ENCODE data around the gene WNT4.
A peak's percentile ranks its signal among the peaks of the same experiment; 100 is the strongest.

The WNT4 gene

DNA sequence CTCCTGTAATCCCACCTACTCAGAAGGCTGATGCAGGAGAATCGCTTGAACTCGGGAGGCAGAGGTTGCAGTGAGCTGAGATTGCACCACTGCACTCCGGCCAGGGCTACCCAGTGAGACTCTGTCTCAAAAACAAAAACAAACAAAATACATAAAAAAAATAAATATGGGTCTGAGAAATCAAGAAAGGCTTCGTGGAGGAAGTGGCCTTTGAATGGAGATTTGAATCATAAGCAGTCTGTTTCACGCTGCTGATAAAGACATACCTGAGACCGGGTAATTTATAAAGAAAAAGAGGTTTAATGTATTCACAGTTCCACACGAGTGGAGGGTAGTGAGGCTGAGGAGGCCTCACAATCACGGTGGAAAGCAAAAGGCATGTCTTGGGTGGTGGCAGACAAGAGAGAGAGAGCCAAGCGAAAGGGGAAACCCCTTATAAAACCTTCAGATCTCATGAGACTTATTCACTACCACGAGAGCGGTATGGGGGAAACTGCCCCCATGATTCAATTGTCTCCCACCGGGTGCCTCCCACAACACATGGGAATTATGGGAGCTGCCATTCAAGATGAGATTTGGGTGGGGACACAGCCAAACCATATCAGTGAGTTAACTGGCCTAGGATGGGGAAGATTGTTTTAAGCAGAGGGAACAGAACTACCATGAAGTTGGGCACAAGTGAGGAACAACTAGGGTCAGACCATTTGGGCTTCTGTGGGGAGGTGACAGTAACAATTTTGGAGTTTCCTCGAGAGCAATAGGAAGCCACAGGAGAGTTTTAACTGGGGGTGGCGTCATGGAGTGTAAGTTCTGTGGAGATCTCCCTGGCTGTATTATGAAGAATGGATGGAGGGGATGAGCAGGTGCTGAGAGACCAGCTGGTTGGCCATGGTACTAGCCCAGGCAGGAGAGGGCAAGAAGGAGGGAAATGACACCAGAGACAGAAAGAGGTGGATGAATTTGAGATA, 22.2 kb upstream of the WNT4 start:
- DNase-seq = no peak
- intact Hi-C loops (cut with DNase I) = no loop called here

DNA sequence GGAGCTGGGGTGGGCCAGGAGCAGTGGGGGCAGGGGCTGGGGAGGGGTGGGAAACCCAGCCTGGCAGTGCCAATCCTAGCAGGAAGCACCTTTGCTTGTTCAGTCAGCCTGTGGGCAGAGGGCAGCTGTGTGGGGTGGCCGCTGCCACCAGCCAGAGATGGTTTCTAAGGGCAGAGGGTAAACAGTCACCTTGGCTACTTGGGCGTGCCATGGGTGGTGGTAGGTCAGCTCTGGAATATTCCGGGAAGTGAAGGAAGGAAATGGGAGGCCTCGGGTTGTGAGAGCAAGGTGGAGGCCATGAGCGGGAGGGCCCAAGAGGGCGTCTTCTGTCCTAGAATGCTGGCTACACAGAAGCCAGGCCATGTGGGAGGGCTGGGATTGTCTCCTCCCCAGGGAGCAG, 20.7 kb upstream of the WNT4 start:
- intact Hi-C loops (cut with DNase I) = no loop called here

DNA sequence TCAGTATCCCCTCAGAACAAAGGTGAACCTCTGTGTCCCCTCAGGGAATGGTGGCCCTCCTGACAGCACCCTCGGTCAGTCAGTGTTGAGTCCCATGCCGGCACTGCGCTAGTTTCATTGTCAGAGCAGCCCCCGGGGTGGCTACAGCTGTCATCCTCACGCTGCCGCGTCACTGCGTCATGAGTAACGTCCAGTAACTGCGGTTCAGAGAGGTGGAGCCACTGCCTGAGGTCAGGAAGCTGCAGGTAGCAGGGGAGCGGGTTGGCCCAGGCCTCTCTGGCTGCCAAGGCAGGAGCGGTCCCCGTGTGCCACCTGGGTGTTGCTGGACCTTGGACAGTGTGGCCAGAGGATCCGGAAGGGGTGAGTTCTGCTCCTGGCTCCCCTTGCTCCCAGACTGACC, 20.2 kb upstream of the WNT4 start:
- intact Hi-C loops (cut with DNase I) = no loop called here
- peak in 1 of 10 donors; percentile 75 for DNase-seq

More for the DNA sequence above, 20.7 kb upstream of the WNT4 start:
- peak in 1 of 10 donors; percentile 22 for DNase-seq

DNA sequence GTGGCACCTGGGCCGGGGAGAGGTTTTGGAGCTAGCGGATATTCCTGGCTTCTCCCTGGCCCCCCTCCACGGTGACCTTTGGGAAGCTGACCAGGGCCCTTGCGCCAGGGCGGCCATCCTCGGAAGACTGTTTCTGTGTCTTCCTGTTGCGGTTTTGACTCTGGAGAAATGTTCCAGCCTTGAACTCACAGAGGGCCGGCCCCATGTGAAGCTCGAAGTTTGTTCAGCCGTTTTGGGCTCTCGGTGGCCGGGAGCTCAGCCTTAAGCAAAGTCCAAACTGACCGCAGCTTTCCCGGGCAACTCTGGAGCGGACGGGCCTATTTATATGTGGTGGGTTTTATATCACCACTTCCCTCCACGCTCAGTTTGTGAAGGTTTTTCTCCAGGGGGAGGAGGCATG, 17.0 kb upstream of the WNT4 start:
- peak in 1 of 10 donors; percentile 76 for DNase-seq

DNA sequence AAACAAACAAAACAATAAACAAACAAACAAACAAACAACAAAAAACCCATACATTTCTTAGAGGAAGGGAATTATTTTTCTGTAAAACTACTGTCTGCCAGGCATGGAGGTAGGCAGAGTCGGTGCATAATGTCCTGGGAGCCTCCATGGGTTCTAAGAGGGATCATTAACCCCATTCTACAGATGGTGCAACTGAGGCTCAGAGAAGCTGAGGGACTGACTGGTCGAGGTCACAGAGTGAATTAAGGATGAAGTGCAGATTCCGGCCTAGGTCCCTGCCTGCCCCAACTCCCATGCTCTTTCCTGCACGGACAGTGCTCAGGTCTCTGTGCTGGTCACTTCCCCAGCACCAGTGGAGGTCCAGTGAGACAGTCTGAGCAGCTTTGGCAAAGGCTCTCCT, 15.8 kb upstream of the WNT4 start:
- no peak for DNase-seq
- intact Hi-C loops (cut with DNase I) = no loop called here

More for the DNA sequence above, 17.0 kb upstream of the WNT4 start:
- intact Hi-C loops (cut with DNase I) = no loop called here

DNA sequence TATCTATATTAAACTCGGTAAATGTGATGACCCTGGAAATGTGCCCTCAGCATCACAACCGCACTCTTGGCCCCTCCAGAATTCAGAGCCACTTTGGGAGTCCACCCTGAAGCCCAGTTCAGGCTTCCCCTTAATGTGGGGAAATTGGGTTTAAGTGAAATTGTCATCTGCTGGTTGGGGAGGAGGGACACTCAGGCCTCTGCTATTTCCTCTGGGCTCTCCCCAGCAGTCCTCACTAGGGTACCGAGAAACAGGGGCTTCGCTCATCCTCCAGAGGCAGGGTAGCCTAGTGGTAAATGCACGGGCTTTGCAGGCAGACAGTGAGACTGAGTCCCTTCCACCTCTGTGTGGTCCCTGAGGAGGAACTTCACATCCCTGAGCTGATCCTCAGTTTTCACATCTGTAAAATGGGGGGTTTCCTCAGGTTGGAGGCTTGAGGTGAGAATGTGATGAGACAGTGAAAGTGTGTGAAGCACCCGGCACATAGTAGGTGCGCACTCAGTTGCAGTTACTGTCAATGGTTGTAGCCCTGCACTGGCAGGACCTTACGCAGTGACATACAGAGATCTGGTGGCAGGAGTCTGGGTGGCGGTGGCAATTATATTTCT, 14.6 kb upstream of the WNT4 start:
- peak in 1 of 10 donors; percentile 12 for DNase-seq
- intact Hi-C loops (cut with DNase I) = no loop called here

DNA sequence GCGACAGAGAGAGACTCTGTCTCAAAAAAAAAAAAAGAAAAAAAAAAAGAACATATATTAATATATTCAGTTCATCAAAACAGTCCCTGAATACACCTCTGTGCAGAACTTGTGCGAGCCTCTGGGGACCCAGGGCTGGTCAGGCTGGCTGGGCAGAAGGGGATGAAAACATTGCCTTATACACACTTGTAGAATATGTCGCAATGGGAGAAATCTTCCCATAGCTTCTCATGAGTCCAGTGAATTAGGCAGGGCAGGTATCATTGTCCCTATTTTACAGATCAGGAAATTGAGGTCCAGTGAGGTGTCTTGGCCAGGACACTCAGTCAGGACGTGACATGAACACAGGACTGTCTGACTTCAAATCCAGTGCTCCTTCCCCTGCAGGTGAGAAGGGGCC, 12.6 kb upstream of the WNT4 start:
- intact Hi-C loops (cut with DNase I) = no loop called here
- no peak for DNase-seq

DNA sequence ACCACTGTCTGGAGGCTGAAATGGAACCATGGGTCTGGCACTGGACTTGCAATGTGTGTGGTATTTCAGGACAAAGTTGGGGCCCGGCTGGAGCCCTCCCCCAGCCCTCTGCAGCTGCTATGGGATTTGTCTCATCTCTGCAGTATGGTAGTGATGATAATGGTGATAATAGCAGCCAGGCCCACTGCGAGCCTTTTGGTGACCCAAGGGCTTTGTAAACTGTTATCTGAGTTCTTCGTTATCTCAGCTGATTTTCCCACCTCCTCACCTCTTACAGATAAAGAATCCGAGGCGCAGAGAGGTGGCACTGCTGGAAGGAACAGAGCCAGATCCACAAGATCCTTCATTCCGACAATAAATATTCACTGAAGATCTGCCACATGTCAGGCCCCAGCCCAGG, 11.7 kb upstream of the WNT4 start:
- no peak for DNase-seq
- intact Hi-C loops (cut with DNase I) = no loop called here

DNA sequence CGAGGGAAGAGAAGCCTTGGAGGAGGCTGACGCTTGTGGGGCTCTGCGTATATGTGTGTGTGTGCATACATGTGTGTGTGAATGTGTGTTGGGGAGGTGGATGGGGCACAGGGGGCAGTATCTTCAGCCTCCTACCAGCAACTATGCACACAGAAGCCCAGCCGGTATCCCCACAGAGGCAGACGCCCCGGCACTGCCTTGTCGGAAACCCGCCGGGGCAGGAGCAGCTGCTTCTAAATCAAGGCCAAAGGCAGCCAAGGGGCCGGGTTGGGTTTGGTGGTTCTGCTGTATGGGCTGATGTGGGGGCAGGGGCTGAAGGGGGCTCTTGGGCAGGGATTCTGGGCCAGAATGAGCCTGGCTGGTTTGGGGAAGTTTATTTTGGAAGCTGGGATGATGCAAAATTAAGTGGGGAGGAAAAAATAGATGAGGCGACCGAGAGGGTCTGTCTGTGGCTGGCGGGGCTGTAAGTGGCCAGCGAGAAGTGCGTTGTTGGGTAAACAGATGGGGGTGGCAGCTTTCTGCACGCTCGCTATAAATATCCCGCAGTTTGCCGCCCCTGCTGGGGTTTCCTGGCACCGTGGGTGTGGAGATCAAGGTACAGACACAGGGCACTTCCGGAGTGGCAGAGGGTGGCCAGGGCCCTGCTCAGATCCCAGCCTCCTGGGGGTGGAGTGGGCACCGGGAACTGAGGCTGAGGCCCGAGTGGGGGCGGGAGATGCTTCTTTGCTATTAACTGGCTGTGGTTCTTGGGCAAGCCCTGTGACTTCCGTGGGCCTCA, 11.0 kb upstream of the WNT4 start:
- intact Hi-C loops (cut with DNase I) = no loop called here
- DNase-seq = no peak

DNA sequence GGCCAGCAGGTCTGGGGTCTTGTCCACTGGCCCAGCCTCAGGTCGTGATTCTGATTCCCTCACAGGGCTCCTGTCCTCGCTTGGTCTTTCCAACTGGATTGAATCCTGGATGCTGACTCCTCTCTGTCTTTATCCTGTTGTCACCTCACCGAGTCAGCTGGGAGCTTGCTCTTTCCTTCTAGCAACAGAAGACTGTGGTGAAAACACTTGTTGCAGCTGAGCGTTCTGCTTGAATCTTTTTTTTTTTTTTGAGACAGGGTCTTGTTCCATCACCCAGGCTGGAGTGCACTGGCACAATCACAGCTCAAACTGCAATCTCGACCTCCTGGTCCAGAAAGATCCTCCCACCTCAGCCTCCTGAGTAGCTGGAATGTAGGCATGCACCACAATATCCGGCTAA, 8.0 kb upstream of the WNT4 start:
- no peak for DNase-seq
- intact Hi-C loops (cut with DNase I) = no loop called here

DNA sequence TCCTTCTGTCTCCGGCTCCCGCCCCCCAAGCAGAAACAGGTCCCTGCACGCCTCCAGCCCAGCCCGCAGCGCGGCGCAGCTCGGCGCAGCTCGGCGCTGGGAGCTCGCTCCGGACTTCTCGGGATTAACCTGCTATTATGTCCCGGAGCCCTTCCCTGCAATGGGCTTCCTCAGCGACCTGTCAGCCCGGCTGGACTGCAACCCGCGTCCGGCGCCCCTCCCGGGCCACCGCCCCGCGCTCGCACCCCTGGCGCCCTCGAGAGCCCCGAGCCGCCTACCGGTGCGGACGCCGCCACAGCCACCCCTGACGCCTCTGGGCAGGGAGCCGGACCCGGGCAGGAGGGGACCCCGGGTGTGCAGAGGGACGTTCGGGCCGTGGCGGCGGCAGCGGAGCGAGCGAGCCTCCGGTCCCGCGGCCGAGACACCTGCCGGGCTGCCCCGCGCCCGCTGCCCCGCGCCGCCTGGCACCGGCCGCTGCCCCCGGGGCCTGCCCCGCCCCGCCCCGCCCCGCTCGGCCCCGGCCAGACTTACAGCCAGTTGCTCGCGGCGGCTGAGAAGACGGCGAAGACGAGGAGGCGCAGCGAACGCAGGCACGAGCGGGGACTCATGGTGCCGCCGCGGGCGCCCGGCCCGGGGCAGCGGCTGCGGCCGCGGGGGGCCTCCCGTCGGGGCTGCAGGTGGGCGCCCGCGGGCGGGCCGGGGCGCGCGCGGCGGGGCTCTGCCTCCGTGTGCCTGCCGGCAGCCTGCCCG, 407 bp downstream of the WNT4 start:
- intact Hi-C loops (cut with DNase I) = no loop called here
- no peak for DNase-seq

DNA sequence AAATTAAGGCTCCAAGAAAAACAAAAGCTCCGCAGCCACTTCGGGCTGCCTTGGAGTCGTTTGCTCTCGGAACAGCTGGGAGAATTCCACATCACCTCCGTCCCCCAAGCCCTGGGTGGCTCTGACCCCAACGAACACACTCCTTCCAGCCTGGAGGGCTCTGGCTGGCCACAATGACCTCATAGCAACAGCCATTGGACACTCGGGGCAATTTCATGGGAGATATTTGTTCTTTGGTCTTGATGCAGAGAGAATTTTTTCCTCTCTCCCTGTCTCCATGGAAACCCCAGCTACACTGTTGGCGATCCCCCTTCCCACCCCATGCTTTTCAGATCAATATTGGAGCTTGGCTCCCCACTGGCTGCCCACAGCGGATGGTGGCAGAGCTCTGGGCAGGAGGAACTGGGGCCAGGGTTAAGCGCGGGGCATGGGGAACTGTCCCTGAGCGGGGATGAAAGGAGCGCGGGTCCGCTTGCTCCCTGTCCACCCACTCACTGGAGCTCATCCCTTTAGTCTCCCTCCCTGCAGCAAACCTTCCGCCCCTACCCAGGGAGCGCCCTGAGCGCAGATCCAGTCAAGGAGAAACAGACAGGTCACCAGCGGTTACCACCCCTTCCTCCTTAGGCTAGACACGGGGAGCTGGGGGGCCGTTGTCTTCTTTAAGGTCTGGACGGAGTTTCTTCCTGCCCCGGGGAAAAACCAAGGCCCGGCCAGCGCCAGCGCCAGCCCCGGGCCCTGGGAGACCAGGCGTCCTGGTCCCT, 1.2 kb downstream of the WNT4 start:
- intact Hi-C loops (cut with DNase I) = no loop called here
- DNase-seq = no peak

DNA sequence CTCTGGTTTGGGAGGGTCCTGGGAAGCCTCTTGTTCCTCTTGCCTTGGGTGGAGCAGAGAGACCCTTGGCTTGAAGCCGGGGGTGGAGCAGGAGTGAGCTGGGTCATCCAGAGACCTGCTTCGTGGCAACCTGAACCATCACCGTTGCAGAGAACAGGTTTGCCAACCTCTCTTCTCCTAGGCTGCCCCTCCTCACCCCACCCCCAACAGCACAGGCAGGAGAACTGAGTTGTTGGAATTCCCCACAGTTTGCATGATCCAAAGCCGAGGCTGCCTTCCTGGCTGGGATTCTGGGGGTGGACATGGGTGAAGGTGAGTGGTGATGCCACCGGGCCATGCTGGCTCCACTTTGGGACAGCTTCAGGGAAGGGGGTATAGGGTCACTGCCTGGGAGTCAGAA, 2.2 kb downstream of the WNT4 start:
- DNase-seq = no peak
- intact Hi-C loops (cut with DNase I) = no loop called here

DNA sequence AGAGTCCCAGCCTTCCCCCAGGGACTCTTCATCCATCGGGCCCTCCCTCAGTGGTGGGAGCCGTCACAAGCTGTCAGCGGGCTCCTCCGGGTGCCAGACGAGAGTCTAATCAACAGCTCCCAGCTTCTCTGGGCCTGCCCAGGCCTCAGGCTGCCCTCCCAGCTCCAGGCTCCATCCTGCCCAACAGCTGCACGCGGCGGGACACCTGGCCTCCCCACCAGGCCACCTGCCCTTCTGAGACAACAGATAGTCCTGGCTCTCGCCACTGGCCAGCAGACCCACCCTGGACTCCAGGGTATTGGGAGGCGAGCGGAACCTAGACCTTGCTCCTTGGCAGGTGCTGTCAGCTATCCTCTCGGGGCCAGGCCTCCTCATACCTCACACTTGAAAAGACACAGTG, 3.1 kb downstream of the WNT4 start:
- intact Hi-C loops (cut with DNase I) = no loop called here
- DNase-seq = no peak

DNA sequence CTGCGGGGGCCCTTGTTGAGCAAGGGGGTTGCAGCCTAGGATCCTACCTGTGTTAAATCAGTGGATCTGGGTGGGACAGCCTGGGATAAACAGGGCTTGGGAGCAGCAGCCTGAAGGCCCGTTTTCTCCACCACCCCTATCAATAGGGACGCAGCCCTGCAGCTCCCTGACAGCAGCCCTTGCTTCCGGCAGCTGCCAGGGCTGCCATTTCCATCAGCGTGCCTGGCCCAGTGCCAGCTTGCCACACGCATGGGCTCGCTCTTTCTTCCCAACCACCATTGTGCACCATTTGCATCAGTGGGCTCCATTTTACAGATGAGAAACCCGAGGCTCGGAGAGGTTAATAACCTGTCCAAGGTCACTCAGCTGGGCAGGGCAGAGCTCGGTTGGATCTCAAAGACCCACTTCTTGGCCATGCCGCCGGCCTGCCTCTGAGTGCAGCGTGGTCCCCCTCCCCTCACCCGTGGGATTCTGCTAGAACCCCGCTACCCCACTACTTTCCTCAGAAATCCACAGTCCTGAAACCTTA, 3.8 kb downstream of the WNT4 start:
- peak in 1 of 10 donors; percentile 84 for DNase-seq
- intact Hi-C loops (cut with DNase I) = no loop called here

DNA sequence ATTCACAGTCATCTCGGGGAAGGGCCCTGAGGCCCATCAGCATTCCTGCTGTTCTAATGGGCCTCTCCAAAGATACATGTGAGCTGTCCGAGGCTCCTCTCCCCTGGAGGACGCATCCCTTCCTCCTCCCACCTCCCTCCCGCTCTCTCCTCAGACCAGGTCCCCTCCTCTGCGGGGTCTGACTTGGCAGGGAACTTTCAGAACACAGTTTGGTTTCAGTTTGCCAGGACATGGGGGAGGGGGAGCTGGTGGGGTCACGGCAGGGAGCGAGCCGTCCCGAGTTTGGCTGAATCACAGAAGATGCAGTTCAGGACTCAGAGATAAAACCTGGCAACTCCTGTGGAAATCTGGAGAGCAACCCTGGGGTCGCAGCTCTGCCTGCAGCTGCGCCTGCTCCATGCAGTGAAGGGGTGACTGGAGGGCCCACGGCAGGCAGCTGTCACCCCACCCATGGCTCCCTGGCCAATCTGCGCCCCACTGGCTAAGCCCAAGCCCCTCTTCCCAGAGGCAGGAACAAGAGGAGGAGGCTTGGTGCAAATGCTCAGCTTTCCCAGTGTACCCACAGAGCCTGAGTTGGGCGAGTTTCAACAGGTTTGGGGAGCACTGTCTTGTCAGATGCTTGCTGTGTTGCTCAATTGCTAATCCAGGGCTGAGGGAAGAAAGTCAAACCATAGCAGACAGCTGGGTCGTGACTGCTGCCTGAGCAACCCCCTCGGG, 5.7 kb downstream of the WNT4 start:
- intact Hi-C loops (cut with DNase I) = no loop called here

DNA sequence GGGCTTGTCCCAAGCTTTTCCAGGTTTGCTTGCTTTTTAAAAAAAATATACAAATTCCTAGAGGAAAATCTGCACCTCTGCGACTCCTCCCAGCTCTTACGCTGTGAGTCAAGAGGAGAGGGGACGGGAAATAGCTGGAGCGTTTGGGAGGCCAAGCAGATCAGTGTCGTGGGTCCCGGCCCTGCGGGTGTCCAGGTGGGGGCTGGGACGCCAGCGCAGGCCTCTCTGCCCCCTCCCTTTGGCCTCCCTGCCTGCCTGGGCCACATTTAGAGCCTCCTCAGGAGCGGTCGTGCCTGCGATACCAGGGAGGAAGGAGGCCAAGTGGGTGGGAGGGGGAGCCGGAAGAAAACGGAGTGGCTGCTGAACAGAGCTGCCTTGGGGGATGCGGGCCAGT, 9.0 kb downstream of the WNT4 start:
- intact Hi-C loops (cut with DNase I) = no loop called here
- no peak for DNase-seq

More for the DNA sequence above, 5.7 kb downstream of the WNT4 start:
- DNase-seq = no peak

DNA sequence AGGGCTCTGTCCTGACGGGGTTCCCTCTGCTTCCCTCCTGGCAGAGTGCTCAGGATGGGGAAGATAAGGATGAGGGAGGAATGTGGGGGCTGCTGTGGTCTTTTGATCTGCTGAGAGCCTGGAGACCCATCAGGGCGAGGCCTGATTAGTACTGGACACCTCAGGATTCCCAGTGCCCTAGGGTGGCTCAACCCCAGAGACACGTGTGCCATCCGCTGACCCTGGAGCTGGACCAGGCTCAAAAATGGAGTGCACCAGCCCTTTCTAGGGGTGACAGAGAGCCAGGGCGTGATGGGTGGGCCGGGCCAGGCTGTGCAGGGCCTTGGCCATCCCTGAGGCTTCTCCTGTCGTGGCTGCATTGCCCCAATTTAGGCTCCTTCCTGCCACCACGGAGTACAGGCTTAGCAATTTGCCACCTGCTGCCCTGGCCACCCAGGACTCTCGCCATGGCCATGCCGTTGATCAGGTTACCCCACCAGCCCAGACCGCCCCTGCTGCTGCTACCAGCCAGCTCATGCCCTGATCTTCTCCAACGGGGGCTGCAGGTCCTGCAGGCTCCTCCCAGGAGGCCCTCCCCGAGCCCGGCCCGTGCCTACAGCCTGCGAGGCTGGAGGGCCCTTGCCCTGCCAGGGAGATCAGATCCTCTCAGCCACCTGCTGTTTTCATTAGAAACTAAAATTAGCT, 9.5 kb downstream of the WNT4 start:
- peak in 1 of 10 donors; percentile 80 for DNase-seq
- intact Hi-C loops (cut with DNase I) = no loop called here

Measured in posterior cingulate gyrus (tissue), 11 donors.